ENCODE data around the gene C1QTNF12. TPM values are rescaled to one million over a fixed set of nuclear protein-coding genes. Genes with fewer than 3 reads are reported as not detected.

Gene C1QTNF12
- total and polyA plus RNA-seq, 2 donors (not counting 3 experiments of a cell fraction or from before 2014, with no cell fraction given), result 1.0 to 1.9 TPM

DNA sequence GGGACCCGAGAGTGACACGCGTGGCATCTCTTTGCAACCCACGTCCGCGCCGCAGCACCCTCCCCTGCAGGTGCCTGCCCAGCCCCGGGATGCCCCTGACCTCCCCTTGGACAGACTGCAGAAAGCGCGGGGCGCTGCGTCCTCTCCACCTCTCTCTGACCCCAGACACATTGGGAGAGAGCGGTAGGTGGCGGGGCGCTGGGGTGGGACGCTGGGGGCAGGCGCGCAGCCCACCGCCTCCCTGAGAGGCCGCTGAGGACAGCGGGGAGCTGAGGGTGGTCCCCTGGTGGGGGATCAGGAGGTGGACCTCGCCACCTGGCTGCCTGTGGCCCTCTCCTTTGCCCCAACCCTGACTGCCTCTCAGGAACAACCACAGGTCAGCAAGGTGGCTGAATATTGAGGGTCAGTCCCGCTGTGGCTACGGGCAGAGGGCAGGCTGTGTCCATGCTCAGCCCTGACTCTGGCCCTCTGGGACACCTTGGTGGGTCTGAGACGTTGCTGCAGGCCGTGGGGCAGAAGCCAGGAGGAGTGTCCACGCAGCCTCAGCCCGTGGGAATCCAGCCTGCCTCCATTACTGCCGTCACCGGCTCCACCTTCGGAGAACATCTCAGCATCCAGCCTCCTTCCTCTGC lies 27.9 kb upstream of the C1QTNF12 start:
- intact Hi-C loops (cut with micrococcal nuclease) (loop anchor here (1.0 to 5.0 kb wide), 3 partner anchors 16 to 262 kb away; partner anchors contain the start of gene ISG15), dilution Hi-C loops (cut with MboI; ENCODE audit: extremely low pct_ligation_motif_present, low sequenced_read_pairs) (no loop called here)
- FAIRE-seq (no peak), DNase-seq (ENCODE audit: low read depth, low spot score) (no peak)
- Histone ChIP-seq H4K20me1 (replicated peaks; ENCODE audit: control insufficient read depth, extremely low read depth, insufficient read depth, low read length) (no peaks in the 10 kb centered on the region), H2AFZ (ENCODE audit: low read depth, low read length) (peak overlapping the region; percentile 89), H3K36me3 (ENCODE audit: control insufficient read depth in 2 of 2, extremely low read depth in 1 of 2, insufficient read depth in 2 of 2, low read length in 2 of 2) (no peaks in the 10 kb centered on the region), H3K9me1 (replicated peaks; ENCODE audit: control insufficient read depth, extremely low read depth, insufficient read depth, low read length) (no peaks in the 10 kb centered on the region), H3K27me3 (ENCODE audit: control insufficient read depth in 2 of 2, insufficient read depth in 2 of 2, low read length in 2 of 2) (no peaks in the 10 kb centered on the region), H3K4me2 (ENCODE audit: insufficient read depth, low read length) (peak overlapping the region; percentile 71), H3K4me1 (ENCODE audit: control insufficient read depth, extremely low read depth, insufficient read depth, low read length) (peaks cover 24% of the 10 kb centered on the region), H3K9me3 (replicated peaks; ENCODE audit: control insufficient read depth, insufficient read depth, low read length) (no peaks in the 10 kb centered on the region), H3K79me2 (ENCODE audit: control insufficient read depth, insufficient read depth, low read length) (peaks cover 39% of the 10 kb centered on the region), H3K27ac (ENCODE audit: insufficient read depth, low read depth, low read length) (peak overlapping the region; percentile 39), H3K4me3 (replicated peaks in 1 of 3; ENCODE audit: insufficient read depth in 1 of 3, low read depth in 1 of 3, low read length in 3 of 3) (peak overlapping the region; percentile 47 to 72 (median 53)), H3K9ac (replicated peaks; ENCODE audit: extremely low read depth, insufficient read depth, low read length) (peak overlapping the region; percentile 68)
- no peak for TF ChIP-seq CTCF (IDR thresholded peaks at IDR 0.05; ENCODE audit: extremely low read depth in 1 of 2, insufficient read depth in 1 of 2, low read depth in 1 of 2, low read length in 2 of 2)
- no peak for TF ChIP-seq POLR2A (IDR thresholded peaks at IDR 0.05; ENCODE audit: low read depth, low read length)
- TF ChIP-seq MAX (IDR thresholded peaks at IDR 0.05; ENCODE audit: insufficient read depth, insufficient read length), result no peak
- CTCF ChIA-PET, result interaction anchor here (1.0 to 2.1 kb wide), 4 partner anchors 14 to 255 kb away, joined by 3 to 11 read pairs (median 5); no protein-coding TSS in a partner anchor
- no TSS peak for BruUV-seq (replicated peaks)
- POLR2A ChIA-PET, result interaction anchor here (0.6 kb wide), 1 partner anchor 29 kb away, joined by 4 read pairs; no protein-coding TSS in a partner anchor
